H1 (cell line): ENCODE data around the gene SHROOM2. TPM values are rescaled to one million over a fixed set of nuclear protein-coding genes. Genes with fewer than 3 reads are reported as not detected.
"Not testable (repeated sequence)": the region's sequence is repeated elsewhere in the genome, so short reads cannot be mapped to it uniquely, and the experiment has no call there.

Source experiments
- CTCF ChIA-PET: fragments of 300-600 bp; sonication (Branson Sonifier 250); formaldehyde crosslinking; loops from one replicate; lab custom pipeline; 2021; ENCODE audit not compliant: partially characterized antibody; lab: Charles Lee
- POLR2A ChIA-PET: fragments of 300-600 bp; sonication (Branson Sonifier 250); formaldehyde crosslinking; loops from one replicate; lab custom pipeline; 2021; ENCODE audit warnings: inconsistent platforms; ENCODE audit not compliant: partially characterized antibody; lab: Charles Lee
- DNase-seq, 2 experiments: peaks; one replicate each; pipeline versions ENCODE4 v3.0.0 to v3.0.0-alpha.2; 2010 to 2022; ENCODE audit warnings: low spot score in 2 of 2, low read depth in 1 of 2, mixed read lengths in 1 of 2
- FAIRE-seq: peaks from 2 replicates; lab custom pipeline; 2011; peaks lifted over from hg19 to GRCh38; lab: Jason Lieb, UNC
- H2AFZ ChIP-seq: 2 replicates; pipeline ENCODE4 v1.8.1; 2012; ENCODE audit warnings: low read length, inconsistent platforms
- H2AK5ac ChIP-seq: 2 replicates; pipeline ENCODE4 v1.6.1; 2013; ENCODE audit warnings: low read depth, low read length
- H2BK120ac ChIP-seq: replicated peaks from 2 replicates; pipeline ENCODE3; 2013; ENCODE audit warnings: low read depth, low read length, inconsistent platforms
- H2BK12ac ChIP-seq: 2 replicates; pipeline ENCODE4 v1.6.1; 2013; ENCODE audit warnings: low read depth, low read length
- H2BK15ac ChIP-seq: 2 replicates; pipeline ENCODE4 v1.6.1; 2013; ENCODE audit warnings: low read length
- H2BK20ac ChIP-seq: 2 replicates; pipeline ENCODE4 v1.6.1; 2013; ENCODE audit warnings: low read length
- H2BK5ac ChIP-seq: 2 replicates; pipeline ENCODE4 v1.6.1; 2013; ENCODE audit warnings: low read depth, low read length
- H3K14ac ChIP-seq: 2 replicates; pipeline ENCODE4 v1.6.1; 2013; ENCODE audit warnings: inconsistent platforms; ENCODE audit not compliant: insufficient read length
- H3K18ac ChIP-seq: 2 replicates; pipeline ENCODE4 v1.6.1; 2013; ENCODE audit warnings: low read length; ENCODE audit errors: extremely low read depth
- H3K23ac ChIP-seq: 2 replicates; pipeline ENCODE4 v1.6.1; 2013; ENCODE audit warnings: inconsistent platforms; ENCODE audit not compliant: insufficient read length
- H3K23me2 ChIP-seq: 2 replicates; pipeline ENCODE4 v1.6.1; 2013; ENCODE audit warnings: low read depth, low read length
- H3K27ac ChIP-seq: 2 replicates; pipeline ENCODE4 v1.6.1; 2011; ENCODE audit warnings: low read depth, low read length, inconsistent platforms
- H3K27me3 ChIP-seq, 4 experiments: replicated peaks in 1 of 4; 1 replicate in 1 of 4; 2 replicates in 3 of 4; pipeline versions ENCODE4 v1.6.1 to v1.8.1; 2011 to 2013; ENCODE audit warnings: low read length in 3 of 4, mild to moderate bottlenecking in 3 of 4, inconsistent platforms in 2 of 4, mixed read lengths in 2 of 4, moderate library complexity in 1 of 4; ENCODE audit not compliant: control insufficient read depth in 3 of 4, insufficient read depth in 3 of 4; ENCODE audit errors: extremely low read depth in 1 of 4
- H3K36me3 ChIP-seq, 4 experiments: 2 replicates each; pipeline versions ENCODE4 v1.6.1 to v1.8.1; 2011 to 2013; ENCODE audit warnings: mild to moderate bottlenecking in 4 of 4, low read length in 3 of 4, moderate library complexity in 2 of 4, control low read depth in 1 of 4, inconsistent platforms in 1 of 4; ENCODE audit not compliant: insufficient read depth in 4 of 4, control insufficient read depth in 2 of 4
- H3K4ac ChIP-seq: replicated peaks from 2 replicates; pipeline ENCODE3; 2013; ENCODE audit warnings: low read length, low read depth, mixed read lengths, inconsistent platforms; ENCODE audit not compliant: insufficient read length
- H3K4me1 ChIP-seq, 4 experiments: replicated peaks in 1 of 4; 1 replicate in 1 of 4; 2 replicates in 3 of 4; pipeline versions ENCODE4 v1.6.1 to v1.8.1; 2011 to 2013; ENCODE audit warnings: low read length in 3 of 4, inconsistent platforms in 2 of 4, mixed read lengths in 1 of 4; ENCODE audit not compliant: insufficient read depth in 4 of 4, control insufficient read depth in 3 of 4
- H3K4me2 ChIP-seq, 2 experiments: 2 replicates each; pipeline versions ENCODE4 v1.6.1 to v1.8.1; 2011 to 2013; ENCODE audit warnings: low read depth in 2 of 2, low read length in 2 of 2, control low read depth in 1 of 2, inconsistent platforms in 1 of 2, mild to moderate bottlenecking in 1 of 2; ENCODE audit not compliant: insufficient read depth in 1 of 2
- H3K4me3 ChIP-seq, 4 experiments: fragments of 200-600, 300-600 bp in 1 of 4; sonication (generic), shearing (Covaris generic), sonication (Bioruptor Twin) in 1 of 4; 2 replicates each; pipeline versions ENCODE4 v1.5.1 to v1.8.1; 2011 to 2016; ENCODE audit warnings: low read length in 4 of 4, low read depth in 3 of 4, control low read depth in 2 of 4, inconsistent platforms in 2 of 4, mild to moderate bottlenecking in 2 of 4, mixed read lengths in 1 of 4, moderate library complexity in 1 of 4; ENCODE audit not compliant: insufficient read depth in 2 of 4; ENCODE audit errors: extremely low read depth in 1 of 4
- H3K56ac ChIP-seq: replicated peaks from 2 replicates; pipeline ENCODE3; 2013; ENCODE audit warnings: low read depth, mild to moderate bottlenecking, mixed read lengths, low read length, inconsistent platforms; ENCODE audit not compliant: insufficient read length
- H3K79me1 ChIP-seq: 2 replicates; pipeline ENCODE4 v1.6.1; 2013; ENCODE audit warnings: low read depth, low read length, control low read depth
- H3K79me2 ChIP-seq, 2 experiments: 2 replicates each; pipeline versions ENCODE4 v1.6.1 to v1.8.1; 2012 to 2013; ENCODE audit warnings: low read length in 2 of 2, mild to moderate bottlenecking in 2 of 2, inconsistent platforms in 1 of 2; ENCODE audit not compliant: insufficient read depth in 2 of 2, control insufficient read depth in 1 of 2
- H3K9ac ChIP-seq, 4 experiments: replicated peaks in 1 of 4; 1 replicate in 1 of 4; 2 replicates in 3 of 4; pipeline versions ENCODE4 v1.6.1 to v1.8.1; 2011 to 2013; ENCODE audit warnings: low read depth in 3 of 4, low read length in 3 of 4, control low read depth in 2 of 4, mild to moderate bottlenecking in 2 of 4, moderate library complexity in 2 of 4, inconsistent platforms in 1 of 4; ENCODE audit errors: extremely low read depth in 1 of 4
- H3K9me3 ChIP-seq, 2 experiments: 2 replicates each; pipeline versions ENCODE4 v1.6.1 to v1.8.1; 2012 to 2013; ENCODE audit warnings: mild to moderate bottlenecking in 2 of 2, moderate library complexity in 2 of 2, control low read depth in 1 of 2, inconsistent platforms in 1 of 2, low read depth in 1 of 2, low read length in 1 of 2, mixed read lengths in 1 of 2; ENCODE audit not compliant: insufficient read depth in 2 of 2
- H4K20me1 ChIP-seq, 2 experiments: replicated peaks in 1 of 2; 2 replicates each; pipeline versions ENCODE3 to v1.8.1; 2011 to 2013; ENCODE audit warnings: inconsistent platforms in 2 of 2, low read length in 2 of 2, mild to moderate bottlenecking in 1 of 2; ENCODE audit not compliant: insufficient read depth in 2 of 2, control insufficient read depth in 1 of 2
- H4K5ac ChIP-seq: 2 replicates; pipeline ENCODE4 v1.6.1; 2013; ENCODE audit warnings: low read length, low read depth, mixed read lengths, inconsistent platforms; ENCODE audit not compliant: insufficient read length
- H4K8ac ChIP-seq: 2 replicates; pipeline ENCODE4 v1.8.0; 2013; ENCODE audit warnings: mild to moderate bottlenecking, moderate library complexity, low read length, inconsistent platforms; ENCODE audit not compliant: insufficient read depth; ENCODE audit errors: extremely low read depth
- H4K91ac ChIP-seq: replicated peaks from 2 replicates; pipeline ENCODE3; 2013; ENCODE audit warnings: low read length, mixed read lengths, inconsistent platforms; ENCODE audit not compliant: insufficient read length
- WGBS, 2 experiments: shearing (Covaris generic) in 1 of 2; methylation state at CpG; one replicate each; pipeline versions ENCODE4 v1.1.6 to v1.1.7; 2013 to 2015; ENCODE audit warnings: low lambda C conversion rate in 2 of 2, mixed read lengths in 2 of 2, inconsistent platforms in 1 of 2, low coverage in 1 of 2, missing lambda C conversion rate in 1 of 2; ENCODE audit not compliant: insufficient replicate concordance in 2 of 2, insufficient coverage in 1 of 2, insufficient read length in 1 of 2; ENCODE audit errors: extremely low coverage in 1 of 2, missing lambda C conversion rate in 1 of 2; 5-methylcytosine and 5-hydroxymethylcytosine counted together
- polyA plus RNA-seq, 7 experiments: library from polyadenylated mRNA; depleted of rRNA in 3 of 7; stranded (reverse) in 5 of 7; unstranded in 2 of 7; fragments of >200 nt in 5 of 7; fragments of 200-250 nt in 2 of 7; gene quantifications; 1 replicate in 5 of 7; 2 replicates in 1 of 7; 4 replicates in 1 of 7; pipeline versions ENCODE4 v1.2.1 to v1.2.3, GENCODE V29; 2011 to 2013; ENCODE audit warnings: missing spikeins in 2 of 7, mixed read lengths in 2 of 7
- total RNA-seq: library from RNA; stranded (reverse); fragmentation: NEBNext Ultra II Directional; extraction: Animal tissue kit (Norgen Biotek cat#: 25700); gene quantifications from 2 replicates; pipeline ENCODE4 v1.2.1, GENCODE V29; 2021

Gene SHROOM2
- total and polyA plus RNA-seq, 2 of the 8 experiments (the other 6 are each of a cell fraction or from before 2014, with no cell fraction given): 3.4 to 14.2 TPM

GRCh38 chrX:9809876-9810275, 23.6 kb downstream of the SHROOM2 start:
- H3K4me2 ChIP-seq, H4K5ac ChIP-seq, FAIRE-seq, H3K4me1 ChIP-seq, DNase-seq, H2BK5ac ChIP-seq, H3K23ac ChIP-seq, H2BK20ac ChIP-seq, H3K18ac ChIP-seq, H2BK15ac ChIP-seq, H3K9me3 ChIP-seq, H4K20me1 ChIP-seq, H3K4ac ChIP-seq, H3K27ac ChIP-seq, H3K14ac ChIP-seq, H2AFZ ChIP-seq, H2BK12ac ChIP-seq, H4K8ac ChIP-seq, H3K79me1 ChIP-seq, POLR2A ChIA-PET, H3K4me3 ChIP-seq, H3K79me2 ChIP-seq, H4K91ac ChIP-seq, CTCF ChIA-PET, H3K27me3 ChIP-seq, H3K56ac ChIP-seq, H2BK120ac ChIP-seq, H3K9ac ChIP-seq, H3K36me3 ChIP-seq, H2AK5ac ChIP-seq, H3K23me2 ChIP-seq: not testable (repeated sequence)
- WGBS, 2 experiments: 90% methylated on average over 5 of the region's 5 CpGs; no CpG with 5 or more reads in 1 of the 2 experiments

GRCh38 chrX:9811086-9811485, 24.9 kb downstream of the SHROOM2 start:
- H3K4ac ChIP-seq, H3K4me3 ChIP-seq, H3K4me2 ChIP-seq, H2BK5ac ChIP-seq, H3K23ac ChIP-seq, H4K8ac ChIP-seq, H3K18ac ChIP-seq, H2AFZ ChIP-seq, H3K9ac ChIP-seq, H3K27me3 ChIP-seq, FAIRE-seq, H3K79me2 ChIP-seq, H4K91ac ChIP-seq, H3K27ac ChIP-seq, H3K9me3 ChIP-seq, H3K4me1 ChIP-seq, H2AK5ac ChIP-seq, H2BK20ac ChIP-seq, H3K14ac ChIP-seq, H3K56ac ChIP-seq, H3K79me1 ChIP-seq, H3K36me3 ChIP-seq, CTCF ChIA-PET, H3K23me2 ChIP-seq, H2BK12ac ChIP-seq, H2BK15ac ChIP-seq, DNase-seq, POLR2A ChIA-PET, H4K5ac ChIP-seq, H2BK120ac ChIP-seq, H4K20me1 ChIP-seq: not testable (repeated sequence)
- WGBS, 2 experiments: 89% methylated on average over 3 of the region's 3 CpGs; no CpG with 5 or more reads in 1 of the 2 experiments
